WTC11 (cell line): ENCODE results near the gene PSMG4. TPM values are rescaled to one million over a fixed set of nuclear protein-coding genes. Genes with fewer than 3 reads are reported as not detected.

Experiments
- ATAC-seq: fragments of 200-7000 bp; cut with Tn5 transposase; 2 replicates; pipeline ENCODE4 v1.10.0; 2021; ENCODE audit warnings: mild to moderate bottlenecking, moderate library complexity
- CTCF ChIA-PET: fragments of 300-600 bp; sonication (Branson Sonifier 250); formaldehyde crosslinking; loops from one replicate; lab custom pipeline; 2021; ENCODE audit warnings: antibody characterized with exemption; lab: Charles Lee
- POLR2A ChIA-PET: fragments of 350-600 bp; sonication (Branson Sonifier 250); formaldehyde crosslinking; loops from one replicate; lab custom pipeline; 2021; ENCODE audit warnings: antibody characterized with exemption; lab: Charles Lee
- DNase-seq: peaks from one replicate; pipeline ENCODE4 v3.0.0; 2021; ENCODE audit warnings: low spot score
- H3K27ac Mint-ChIP-seq: 2 replicates; pipeline ENCODE4 v1.8.0; 2021; ENCODE audit warnings: mixed read lengths
- H3K27me3 Mint-ChIP-seq: 2 replicates; pipeline ENCODE4 v1.8.0; 2021; ENCODE audit warnings: low read depth, mild to moderate bottlenecking, moderate library complexity, mixed read lengths
- H3K36me3 Mint-ChIP-seq: 2 replicates; pipeline ENCODE4 v1.8.0; 2021; ENCODE audit warnings: mixed read lengths
- H3K4me1 Mint-ChIP-seq: 2 replicates; pipeline ENCODE4 v1.8.0; 2022; ENCODE audit warnings: mixed read lengths
- H3K4me3 Mint-ChIP-seq: 2 replicates; pipeline ENCODE4 v1.8.0; 2021; ENCODE audit warnings: mild to moderate bottlenecking, moderate library complexity, mixed read lengths
- H3K9me3 Mint-ChIP-seq: 2 replicates; pipeline ENCODE4 v1.8.0; 2021; ENCODE audit warnings: mixed read lengths
- CBFB ChIP-seq: sonication (generic); formaldehyde crosslinking; IDR thresholded peaks from 2 replicates; pipeline ENCODE4 v1.8.1; 2022; ENCODE audit warnings: mild to moderate bottlenecking, low read depth, missing genetic modification reagents
- CREB1 ChIP-seq: sonication (generic); formaldehyde crosslinking; IDR thresholded peaks from 2 replicates; pipeline ENCODE4 v1.8.0; 2023; ENCODE audit warnings: mild to moderate bottlenecking, missing genetic modification reagents
- EMX1 ChIP-seq: fragments of 250-450 bp; sonication (Bioruptor Pico); IDR thresholded peaks from 2 replicates; pipeline ENCODE4 v1.8.0; 2021; ENCODE audit warnings: mild to moderate bottlenecking
- ESRRA ChIP-seq: sonication (generic); formaldehyde crosslinking; IDR thresholded peaks from 2 replicates; pipeline ENCODE4 v1.8.1; 2022; ENCODE audit warnings: mild to moderate bottlenecking, missing genetic modification reagents, borderline replicate concordance
- FOXJ3 ChIP-seq: sonication (generic); formaldehyde crosslinking; IDR thresholded peaks from 2 replicates; pipeline ENCODE4 v1.9.0; 2021; ENCODE audit warnings: missing genetic modification reagents, mild to moderate bottlenecking, borderline replicate concordance
- FOXK1 ChIP-seq: sonication (generic); formaldehyde crosslinking; IDR thresholded peaks from 2 replicates; pipeline ENCODE4 v1.8.0; 2022; ENCODE audit warnings: mild to moderate bottlenecking, moderate library complexity, missing genetic modification reagents
- FOXP1 ChIP-seq: sonication (generic); formaldehyde crosslinking; IDR thresholded peaks from 2 replicates; pipeline ENCODE4 v1.8.0; 2022; ENCODE audit warnings: missing genetic modification reagents, mild to moderate bottlenecking, moderate library complexity, borderline replicate concordance
- JAZF1 ChIP-seq: fragments of 250-450 bp; sonication (Bioruptor Pico); IDR thresholded peaks from 2 replicates; pipeline ENCODE4 v1.9.0; 2021; ENCODE audit warnings: moderate library complexity, mild to moderate bottlenecking, inconsistent platforms
- RELA ChIP-seq: sonication (generic); formaldehyde crosslinking; IDR thresholded peaks from 2 replicates; pipeline ENCODE4 v1.8.1; 2022; ENCODE audit warnings: missing genetic modification reagents, mild to moderate bottlenecking, borderline replicate concordance
- STAT6 ChIP-seq: sonication (generic); formaldehyde crosslinking; conservative IDR thresholded peaks from 2 replicates; pipeline ENCODE4 v1.8.1; 2023; ENCODE audit warnings: mild to moderate bottlenecking, low read depth, missing genetic modification reagents, moderate library complexity
- USF2 ChIP-seq: sonication (generic); formaldehyde crosslinking; IDR thresholded peaks from 2 replicates; pipeline ENCODE4 v1.8.1; 2023; ENCODE audit warnings: mild to moderate bottlenecking, missing genetic modification reagents, moderate library complexity
- ZNF121 ChIP-seq: sonication (generic); formaldehyde crosslinking; IDR thresholded peaks from 2 replicates; pipeline ENCODE4 v1.8.0; 2023; ENCODE audit warnings: missing genetic modification reagents
- ZNF317 ChIP-seq: sonication (generic); formaldehyde crosslinking; IDR thresholded peaks from 2 replicates; pipeline ENCODE4 v1.8.1; 2023; ENCODE audit warnings: low read depth, mild to moderate bottlenecking, moderate library complexity, missing genetic modification reagents, borderline replicate concordance
- ZNF423 ChIP-seq: fragments of 250-450 bp; sonication (Bioruptor Pico); IDR thresholded peaks from 2 replicates; pipeline ENCODE4 v2.1.2; 2022; ENCODE audit warnings: mild to moderate bottlenecking, moderate library complexity
- total RNA-seq: library from RNA; stranded (reverse); gene quantifications from 3 replicates; pipeline ENCODE4 v1.2.3, GENCODE V29; 2021
- TF ChIP-seq, protein P1 (sequence below): sonication (generic); formaldehyde crosslinking; IDR thresholded peaks from 2 replicates; pipeline ENCODE4 v1.8.0; 2022; ENCODE audit warnings: mild to moderate bottlenecking, missing genetic modification reagents
- TF ChIP-seq, protein P2 (sequence below): fragments of 250-450 bp; sonication (Bioruptor Pico); IDR thresholded peaks from 2 replicates; pipeline ENCODE4 v1.9.0; 2021; ENCODE audit warnings: mild to moderate bottlenecking
- TF ChIP-seq, protein P3 (sequence below): fragments of 250-450 bp; sonication (Bioruptor Pico); IDR thresholded peaks from 2 replicates; pipeline ENCODE4 v1.9.0; 2021; ENCODE audit warnings: mild to moderate bottlenecking

The PSMG4 gene
- total RNA-seq, 1 experiment from 2014 or later, result 38.2 TPM

DNA sequence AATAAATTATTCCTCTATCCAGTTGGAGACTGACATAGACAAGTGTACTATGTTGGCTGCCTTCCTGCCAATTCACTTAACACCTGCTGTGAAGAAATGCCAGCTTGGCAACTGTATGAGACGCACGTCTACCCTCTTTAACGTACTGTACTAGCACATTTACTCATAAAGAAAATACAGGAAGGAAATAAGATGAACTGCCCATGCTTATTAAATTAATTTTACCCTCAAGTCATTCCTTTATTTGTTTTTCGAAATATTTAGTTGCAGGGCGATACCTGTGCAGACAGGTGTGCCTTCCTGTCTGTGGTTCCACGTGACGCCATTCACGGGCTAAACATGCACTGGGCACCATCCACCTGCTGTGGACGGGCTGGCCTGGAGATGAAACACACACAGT is 52.0 kb downstream of the PSMG4 start:
- ATAC-seq (no peak), DNase-seq (no peak)
- Mint-ChIP-seq H3K4me1 (peaks cover 23% of the 10 kb centered on the region), H3K4me3 (no peak overlapping the region), H3K27ac (0 out of 2 replicates have a peak overlapping the region, but pooled peaks have one; percentile 5), H3K36me3 (peaks cover 33% of the 10 kb centered on the region), H3K27me3 (no peaks in the 10 kb centered on the region), H3K9me3 (peaks cover 6% of the 10 kb centered on the region)
- TF ChIP-seq USF2 (no peak), RELA (CRISPR knock-in tag) (no peak)
- CTCF ChIA-PET, result interaction anchor here (0.9 kb wide), 1 partner anchor 20 kb away, joined by 3 read pairs; no protein-coding TSS in a partner anchor
- POLR2A ChIA-PET, result no interaction called here

GRCh38 chr6:3311826-3312225 is 53.1 kb downstream of the PSMG4 start:
- Mint-ChIP-seq H3K27ac (no peak overlapping the region), H3K4me3 (no peak overlapping the region), H3K36me3 (peaks cover 23% of the 10 kb centered on the region)
- peak; percentile 28; the same call in 1 of the 2 replicates for ATAC-seq
- POLR2A ChIA-PET, result no interaction called here
- TF ChIP-seq RELA (CRISPR knock-in tag) (no peak), CREB1 (no peak), JAZF1 (CRISPR knock-in tag) (no peak), FOXJ3 (no peak)
- TF ChIP-seq, protein P1, sequence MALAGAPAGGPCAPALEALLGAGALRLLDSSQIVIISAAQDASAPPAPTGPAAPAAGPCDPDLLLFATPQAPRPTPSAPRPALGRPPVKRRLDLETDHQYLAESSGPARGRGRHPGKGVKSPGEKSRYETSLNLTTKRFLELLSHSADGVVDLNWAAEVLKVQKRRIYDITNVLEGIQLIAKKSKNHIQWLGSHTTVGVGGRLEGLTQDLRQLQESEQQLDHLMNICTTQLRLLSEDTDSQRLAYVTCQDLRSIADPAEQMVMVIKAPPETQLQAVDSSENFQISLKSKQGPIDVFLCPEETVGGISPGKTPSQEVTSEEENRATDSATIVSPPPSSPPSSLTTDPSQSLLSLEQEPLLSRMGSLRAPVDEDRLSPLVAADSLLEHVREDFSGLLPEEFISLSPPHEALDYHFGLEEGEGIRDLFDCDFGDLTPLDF (CRISPR knock-in tag), result no peak
- TF ChIP-seq, all 79 proteins: peak for 0
- Mint-ChIP-seq H3K27me3 (no peaks in the 10 kb centered on the region), H3K9me3 (no peaks in the 10 kb centered on the region), H3K4me1 (peaks cover 26% of the 10 kb centered on the region)
- peak; percentile 5 for DNase-seq
- CTCF ChIA-PET, result interaction anchor here (0.6 to 1.0 kb wide), 3 partner anchors 30 to 91 kb away, joined by 3 to 6 read pairs (median 4); no protein-coding TSS in a partner anchor

GRCh38 chr6:3312604-3313231 is 54.0 kb downstream of the PSMG4 start:
- ATAC-seq, result no peak
- Mint-ChIP-seq H3K27ac (no peak overlapping the region), H3K9me3 (no peaks in the 10 kb centered on the region), H3K27me3 (no peaks in the 10 kb centered on the region), H3K4me3 (no peak overlapping the region), H3K36me3 (peaks cover 18% of the 10 kb centered on the region), H3K4me1 (peaks cover 26% of the 10 kb centered on the region)
- CTCF ChIA-PET, result no interaction called here
- peak; percentile 8 for DNase-seq
- POLR2A ChIA-PET, result no interaction called here
- TF ChIP-seq FOXK1 (CRISPR knock-in tag) (no peak), JAZF1 (CRISPR knock-in tag) (no peak), ZNF121 (CRISPR knock-in tag) (no peak)

DNA sequence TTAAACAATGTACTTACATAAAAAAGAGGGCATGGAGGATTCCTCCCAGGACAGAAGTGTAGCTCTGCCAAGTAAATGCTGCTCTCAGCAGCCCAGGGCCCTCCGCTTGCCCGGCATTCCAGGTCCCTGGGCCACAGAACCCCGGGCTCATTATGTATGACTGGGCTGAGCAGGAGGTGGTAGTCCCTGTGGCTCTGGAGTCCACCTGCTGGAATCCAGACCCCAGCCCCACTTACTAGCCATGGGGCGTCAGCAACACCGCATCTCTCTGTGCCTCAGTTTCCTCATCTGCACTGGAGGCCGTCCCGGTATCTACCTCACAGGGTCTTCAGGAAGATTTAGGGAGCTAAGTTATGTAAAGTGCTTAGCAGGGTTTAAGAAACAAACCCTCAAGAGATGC is 55.4 kb downstream of the PSMG4 start:
- Mint-ChIP-seq H3K27me3 (no peaks in the 10 kb centered on the region), H3K4me1 (peaks cover 26% of the 10 kb centered on the region), H3K27ac (no peak overlapping the region), H3K9me3 (no peaks in the 10 kb centered on the region), H3K4me3 (no peak overlapping the region), H3K36me3 (peaks cover 12% of the 10 kb centered on the region)
- ChIA-PET POLR2A (no interaction called here), CTCF (interaction anchor here (1.1 kb wide), 1 partner anchor 16 kb away, joined by 4 read pairs; no protein-coding TSS in a partner anchor)
- DNase-seq, result no peak
- no peak; the same call in 1 of the 2 replicates for ATAC-seq
- TF ChIP-seq CBFB (CRISPR knock-in tag) (no peak), ZNF317 (CRISPR knock-in tag) (no peak), EMX1 (CRISPR knock-in tag) (no peak), FOXP1 (CRISPR knock-in tag) (no peak), ESRRA (no peak), ZNF423 (CRISPR knock-in tag) (no peak), STAT6 (CRISPR knock-in tag) (no peak)
- TF ChIP-seq, protein P1 (CRISPR knock-in tag), result no peak
- TF ChIP-seq, protein P2, sequence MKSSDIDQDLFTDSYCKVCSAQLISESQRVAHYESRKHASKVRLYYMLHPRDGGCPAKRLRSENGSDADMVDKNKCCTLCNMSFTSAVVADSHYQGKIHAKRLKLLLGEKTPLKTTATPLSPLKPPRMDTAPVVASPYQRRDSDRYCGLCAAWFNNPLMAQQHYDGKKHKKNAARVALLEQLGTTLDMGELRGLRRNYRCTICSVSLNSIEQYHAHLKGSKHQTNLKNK (CRISPR knock-in tag), result no peak
- TF ChIP-seq, protein P3, sequence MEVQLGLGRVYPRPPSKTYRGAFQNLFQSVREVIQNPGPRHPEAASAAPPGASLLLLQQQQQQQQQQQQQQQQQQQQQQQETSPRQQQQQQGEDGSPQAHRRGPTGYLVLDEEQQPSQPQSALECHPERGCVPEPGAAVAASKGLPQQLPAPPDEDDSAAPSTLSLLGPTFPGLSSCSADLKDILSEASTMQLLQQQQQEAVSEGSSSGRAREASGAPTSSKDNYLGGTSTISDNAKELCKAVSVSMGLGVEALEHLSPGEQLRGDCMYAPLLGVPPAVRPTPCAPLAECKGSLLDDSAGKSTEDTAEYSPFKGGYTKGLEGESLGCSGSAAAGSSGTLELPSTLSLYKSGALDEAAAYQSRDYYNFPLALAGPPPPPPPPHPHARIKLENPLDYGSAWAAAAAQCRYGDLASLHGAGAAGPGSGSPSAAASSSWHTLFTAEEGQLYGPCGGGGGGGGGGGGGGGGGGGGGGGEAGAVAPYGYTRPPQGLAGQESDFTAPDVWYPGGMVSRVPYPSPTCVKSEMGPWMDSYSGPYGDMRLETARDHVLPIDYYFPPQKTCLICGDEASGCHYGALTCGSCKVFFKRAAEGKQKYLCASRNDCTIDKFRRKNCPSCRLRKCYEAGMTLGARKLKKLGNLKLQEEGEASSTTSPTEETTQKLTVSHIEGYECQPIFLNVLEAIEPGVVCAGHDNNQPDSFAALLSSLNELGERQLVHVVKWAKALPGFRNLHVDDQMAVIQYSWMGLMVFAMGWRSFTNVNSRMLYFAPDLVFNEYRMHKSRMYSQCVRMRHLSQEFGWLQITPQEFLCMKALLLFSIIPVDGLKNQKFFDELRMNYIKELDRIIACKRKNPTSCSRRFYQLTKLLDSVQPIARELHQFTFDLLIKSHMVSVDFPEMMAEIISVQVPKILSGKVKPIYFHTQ (CRISPR knock-in tag), result no peak
